Midbrain (tissue), 1 donor: ENCODE measurements around the gene HNRNPA3.
"Not testable (repeated sequence)": the region's sequence is repeated elsewhere in the genome, so short reads cannot be mapped to it uniquely, and the experiment has no call there.

Experiments used
- DNase-seq: peaks from one replicate; lab custom pipeline; 2025; lab: John Stamatoyannopoulos, UW

HNRNPA3 gene

GRCh38 chr2:177232098-177232704, 19.6 kb downstream of the HNRNPA3 start:
- DNase-seq = no peak

GRCh38 chr2:177234267-177234666, 21.7 kb downstream of the HNRNPA3 start:
- DNase-seq = peak; percentile 49

- DNase-seq = no peak
Observed at GRCh38 chr2:177235855-177236437, 23.4 kb downstream of the HNRNPA3 start.

GRCh38 chr2:177237932-177238331, 25.3 kb downstream of the HNRNPA3 start:
- no peak for DNase-seq

- DNase-seq = no peak
Observed at GRCh38 chr2:177239053-177239452, 26.5 kb downstream of the HNRNPA3 start.

GRCh38 chr2:177239932-177240630, 27.5 kb downstream of the HNRNPA3 start:
- peak; percentile 72 for DNase-seq

DNA sequence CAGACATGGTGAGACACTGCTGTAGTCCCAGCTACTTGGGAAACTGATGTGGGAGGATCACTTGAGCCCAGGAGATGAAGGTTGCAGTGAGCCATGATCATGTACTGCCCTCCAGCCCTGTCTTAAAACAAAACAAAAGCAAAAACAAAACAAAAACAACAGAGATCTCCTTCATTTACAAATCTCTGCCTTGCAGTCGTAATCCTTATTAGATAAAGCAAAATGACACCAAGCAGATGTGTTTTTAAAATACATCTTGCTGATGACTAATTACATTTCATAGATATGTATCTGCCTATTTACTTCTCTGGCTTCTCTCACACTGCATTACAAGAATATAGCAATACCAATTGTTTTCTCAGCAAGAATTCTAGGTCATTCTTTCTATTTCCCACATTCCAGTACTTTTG, 29.1 kb downstream of the HNRNPA3 start:
- no peak for DNase-seq

- DNase-seq = peak; percentile 19
Observed at GRCh38 chr2:177242121-177242987, 29.8 kb downstream of the HNRNPA3 start.

- no peak for DNase-seq
Observed at GRCh38 chr2:177243073-177243472, 30.5 kb downstream of the HNRNPA3 start.

DNA sequence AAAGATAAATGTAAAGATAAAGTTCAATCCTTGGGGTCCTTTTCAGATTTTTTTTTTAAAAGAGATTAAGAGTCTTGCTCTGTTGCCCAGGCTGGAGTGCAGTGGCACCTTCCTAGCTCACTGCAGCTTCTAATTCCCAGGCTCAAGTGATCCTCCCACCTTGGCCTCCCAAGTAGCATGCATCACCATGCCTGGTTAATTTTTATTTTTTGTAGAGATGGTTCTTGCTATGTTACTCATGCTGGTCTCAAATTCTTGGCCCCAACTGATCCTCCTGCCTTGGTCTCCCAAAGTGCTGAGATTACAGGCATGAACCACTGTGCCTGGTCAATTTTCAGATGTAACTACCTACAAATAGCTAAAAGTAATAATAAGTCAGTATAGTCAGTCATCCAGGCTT, 30.9 kb downstream of the HNRNPA3 start:
- no peak for DNase-seq

- DNase-seq = no peak
Observed at GRCh38 chr2:177244244-177244771, 31.7 kb downstream of the HNRNPA3 start.

DNA sequence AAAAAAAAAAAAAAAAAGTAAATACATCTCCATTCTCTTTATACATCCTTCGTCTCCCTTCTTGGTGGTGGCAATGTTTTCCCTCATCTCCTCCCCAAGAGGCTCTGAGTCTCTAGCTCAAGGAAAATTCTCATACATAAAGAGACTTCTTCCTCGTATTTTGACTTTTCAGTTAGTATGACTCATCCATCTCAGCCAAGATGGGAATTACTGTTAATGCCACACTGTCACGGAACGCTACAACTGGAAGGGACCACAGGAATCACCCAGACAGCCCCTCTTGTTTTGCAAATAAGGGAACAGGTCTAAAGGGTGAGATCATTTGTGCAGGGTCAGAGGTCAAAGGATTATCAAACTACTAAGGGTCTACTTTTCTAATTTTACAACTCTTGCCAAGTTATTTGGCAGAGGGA, 32.4 kb downstream of the HNRNPA3 start:
- no peak for DNase-seq

- DNase-seq = no peak
Observed at GRCh38 chr2:177246000-177246399, 33.4 kb downstream of the HNRNPA3 start.

DNA sequence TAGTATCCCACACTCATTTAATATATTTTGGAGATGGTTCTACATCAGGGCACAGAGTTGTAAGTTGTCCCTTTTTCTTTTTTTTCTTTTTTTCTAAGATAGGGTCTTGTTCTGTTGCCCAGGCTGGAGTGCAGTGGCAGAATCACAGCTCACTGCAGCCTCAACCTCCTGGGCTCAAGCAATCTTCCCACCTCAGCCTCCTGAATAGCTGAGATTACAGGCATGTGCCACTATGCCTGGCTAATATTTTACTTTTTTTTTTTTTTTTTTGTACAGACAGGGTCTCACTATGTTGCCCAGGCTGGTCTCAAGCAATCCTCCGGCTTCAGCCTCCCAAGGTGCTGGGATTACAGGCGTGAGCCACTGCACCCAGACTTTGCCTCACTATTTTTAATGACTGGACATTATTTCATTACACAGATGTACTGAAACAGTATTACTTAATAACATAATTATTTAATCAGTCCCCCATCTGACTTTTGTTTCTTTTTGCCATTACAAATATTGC, 34.0 kb downstream of the HNRNPA3 start:
- not testable (repeated sequence) for DNase-seq

- no peak for DNase-seq
Observed at GRCh38 chr2:177247693-177248262, 35.2 kb downstream of the HNRNPA3 start.

GRCh38 chr2:177249038-177249437, 36.4 kb downstream of the HNRNPA3 start:
- no peak for DNase-seq

DNA sequence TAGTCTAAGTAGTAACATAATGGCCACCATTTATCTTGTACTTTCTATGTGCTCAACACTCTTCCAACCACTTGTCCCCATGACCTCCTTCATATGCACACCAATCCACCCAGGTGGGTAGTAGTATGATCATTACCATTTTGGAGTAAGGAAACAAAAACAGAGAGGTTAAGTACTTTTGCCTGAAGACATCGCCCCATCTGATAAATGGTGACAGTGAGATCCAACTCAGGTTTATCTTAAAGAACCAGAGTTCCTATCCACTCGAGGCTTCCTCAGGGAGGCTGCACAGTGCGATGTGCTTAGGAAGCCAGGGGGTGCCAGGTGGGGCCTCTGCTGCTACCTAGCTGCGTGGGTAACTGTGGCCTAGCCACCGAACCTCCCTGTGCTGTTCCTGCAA, 37.9 kb downstream of the HNRNPA3 start:
- no peak for DNase-seq

- DNase-seq = no peak
Observed at GRCh38 chr2:177251165-177251542, 38.6 kb downstream of the HNRNPA3 start.

DNA sequence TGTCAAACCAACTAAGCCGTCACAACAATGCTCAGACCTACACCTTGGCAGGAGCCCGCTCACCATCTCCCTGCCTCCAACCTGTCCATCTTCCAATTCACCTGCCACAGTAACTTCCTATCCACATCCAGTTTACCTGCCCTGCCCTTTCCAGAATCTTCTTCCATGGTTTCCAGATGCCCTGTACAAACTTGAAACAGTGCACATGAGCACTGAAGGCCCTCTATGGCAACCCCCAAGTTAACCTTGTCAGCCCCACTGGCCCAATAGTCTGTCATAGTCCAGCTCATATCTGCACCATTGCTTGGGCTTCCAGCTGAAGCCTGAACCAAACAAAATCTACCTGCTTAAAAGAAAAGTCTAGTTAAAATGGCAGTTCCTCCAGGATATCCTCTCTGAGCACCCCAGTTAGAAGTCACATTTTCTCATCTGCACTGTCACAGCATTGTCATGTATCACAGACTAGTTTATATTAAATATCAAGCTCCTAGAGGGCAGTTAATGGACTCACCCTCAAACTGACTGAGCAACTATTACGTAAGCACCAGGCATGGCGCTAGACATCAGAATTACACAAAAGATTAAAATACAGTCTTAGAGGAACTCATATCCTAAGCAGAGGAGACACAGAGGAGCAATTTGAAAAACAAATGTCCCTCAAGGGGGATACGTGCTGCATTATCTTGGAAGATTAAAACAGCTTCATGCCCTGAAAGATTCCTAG, 40.4 kb downstream of the HNRNPA3 start:
- DNase-seq = no peak

DNA sequence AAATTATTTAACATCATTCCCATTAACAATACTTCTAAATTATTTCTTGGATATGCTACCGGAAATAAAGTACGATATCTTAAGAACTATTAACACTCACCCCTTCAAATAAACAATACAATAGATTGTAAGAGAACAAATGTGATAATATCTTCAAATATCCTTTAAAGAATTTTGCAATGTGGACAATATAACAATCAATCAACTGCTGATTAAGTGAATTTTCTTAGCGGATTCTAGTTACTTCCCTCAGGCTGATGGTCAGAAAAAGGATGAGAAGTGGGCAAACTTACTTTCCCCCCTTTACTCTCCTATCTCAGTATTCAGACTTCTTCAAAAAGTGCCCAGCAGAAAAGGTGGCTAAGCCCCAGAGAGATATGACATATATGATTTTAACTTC, 41.1 kb downstream of the HNRNPA3 start:
- no peak for DNase-seq
